ENCODE measurements around the gene CAPN6. TPM values are rescaled to one million over a fixed set of nuclear protein-coding genes. Genes with fewer than 3 reads are reported as not detected.

The CAPN6 gene
- total RNA-seq, 1 experiment from 2014 or later: 3.1 TPM

GRCh38 chrX:111282139-111282538, 11.9 kb upstream of the CAPN6 start:
- Mint-ChIP-seq H3K4me3 (no peak overlapping the region), H3K27me3 (ENCODE audit: low read depth) (peaks cover 8% of the 10 kb centered on the region; the same call in 1 of the 2 replicates), H3K36me3 (no peaks in the 10 kb centered on the region), H3K4me1 (no peaks in the 10 kb centered on the region), H3K9me3 (no peaks in the 10 kb centered on the region), H3K27ac (no peak overlapping the region)
- CTCF ChIA-PET: interaction anchor here (0.5 kb wide), 1 partner anchor 352 kb away, joined by 3 read pairs; no protein-coding TSS in a partner anchor
- ATAC-seq: no peak
- TF ChIP-seq, protein P1, sequence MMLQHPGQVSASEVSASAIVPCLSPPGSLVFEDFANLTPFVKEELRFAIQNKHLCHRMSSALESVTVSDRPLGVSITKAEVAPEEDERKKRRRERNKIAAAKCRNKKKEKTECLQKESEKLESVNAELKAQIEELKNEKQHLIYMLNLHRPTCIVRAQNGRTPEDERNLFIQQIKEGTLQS (CRISPR knock-in tag; conservative IDR thresholded peaks at IDR 0.05): no peak
- TF ChIP-seq ERG (CRISPR knock-in tag; IDR thresholded peaks at IDR 0.05) (no peak), ZNF671 (CRISPR knock-in tag; IDR thresholded peaks at IDR 0.05) (no peak), TP53 (CRISPR knock-in tag; IDR thresholded peaks at IDR 0.05) (no peak), MXD4 (CRISPR knock-in tag; IDR thresholded peaks at IDR 0.05; ENCODE audit: borderline replicate concordance) (no peak), CREM (CRISPR knock-in tag; IDR thresholded peaks at IDR 0.05) (no peak), ZNF232 (CRISPR knock-in tag; IDR thresholded peaks at IDR 0.05) (no peak), CREB1 (CRISPR knock-in tag; IDR thresholded peaks at IDR 0.05) (no peak), NFATC4 (CRISPR knock-in tag; IDR thresholded peaks at IDR 0.05) (no peak), ZMAT4 (CRISPR knock-in tag; IDR thresholded peaks at IDR 0.05) (no peak), USF1 (CRISPR knock-in tag; IDR thresholded peaks at IDR 0.05) (no peak), ZNF396 (CRISPR knock-in tag; IDR thresholded peaks at IDR 0.05; ENCODE audit: borderline replicate concordance) (no peak)
- TF ChIP-seq, protein P2, sequence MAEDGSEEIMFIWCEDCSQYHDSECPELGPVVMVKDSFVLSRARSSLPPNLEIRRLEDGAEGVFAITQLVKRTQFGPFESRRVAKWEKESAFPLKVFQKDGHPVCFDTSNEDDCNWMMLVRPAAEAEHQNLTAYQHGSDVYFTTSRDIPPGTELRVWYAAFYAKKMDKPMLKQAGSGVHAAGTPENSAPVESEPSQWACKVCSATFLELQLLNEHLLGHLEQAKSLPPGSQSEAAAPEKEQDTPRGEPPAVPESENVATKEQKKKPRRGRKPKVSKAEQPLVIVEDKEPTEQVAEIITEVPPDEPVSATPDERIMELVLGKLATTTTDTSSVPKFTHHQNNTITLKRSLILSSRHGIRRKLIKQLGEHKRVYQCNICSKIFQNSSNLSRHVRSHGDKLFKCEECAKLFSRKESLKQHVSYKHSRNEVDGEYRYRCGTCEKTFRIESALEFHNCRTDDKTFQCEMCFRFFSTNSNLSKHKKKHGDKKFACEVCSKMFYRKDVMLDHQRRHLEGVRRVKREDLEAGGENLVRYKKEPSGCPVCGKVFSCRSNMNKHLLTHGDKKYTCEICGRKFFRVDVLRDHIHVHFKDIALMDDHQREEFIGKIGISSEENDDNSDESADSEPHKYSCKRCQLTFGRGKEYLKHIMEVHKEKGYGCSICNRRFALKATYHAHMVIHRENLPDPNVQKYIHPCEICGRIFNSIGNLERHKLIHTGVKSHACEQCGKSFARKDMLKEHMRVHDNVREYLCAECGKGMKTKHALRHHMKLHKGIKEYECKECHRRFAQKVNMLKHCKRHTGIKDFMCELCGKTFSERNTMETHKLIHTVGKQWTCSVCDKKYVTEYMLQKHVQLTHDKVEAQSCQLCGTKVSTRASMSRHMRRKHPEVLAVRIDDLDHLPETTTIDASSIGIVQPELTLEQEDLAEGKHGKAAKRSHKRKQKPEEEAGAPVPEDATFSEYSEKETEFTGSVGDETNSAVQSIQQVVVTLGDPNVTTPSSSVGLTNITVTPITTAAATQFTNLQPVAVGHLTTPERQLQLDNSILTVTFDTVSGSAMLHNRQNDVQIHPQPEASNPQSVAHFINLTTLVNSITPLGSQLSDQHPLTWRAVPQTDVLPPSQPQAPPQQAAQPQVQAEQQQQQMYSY (CRISPR knock-in tag; IDR thresholded peaks at IDR 0.05): no peak
- no peak for DNase-seq (ENCODE audit: low spot score)
- POLR2A ChIA-PET: no interaction called here

GRCh38 chrX:111268506-111268905, 1.8 kb downstream of the CAPN6 start:
- no peak overlapping the region for H3K4me3 Mint-ChIP-seq
- CTCF ChIA-PET: no interaction called here
- TF ChIP-seq FOXP1 (CRISPR knock-in tag; IDR thresholded peaks at IDR 0.05; ENCODE audit: borderline replicate concordance): no peak
- TF ChIP-seq, protein P3, sequence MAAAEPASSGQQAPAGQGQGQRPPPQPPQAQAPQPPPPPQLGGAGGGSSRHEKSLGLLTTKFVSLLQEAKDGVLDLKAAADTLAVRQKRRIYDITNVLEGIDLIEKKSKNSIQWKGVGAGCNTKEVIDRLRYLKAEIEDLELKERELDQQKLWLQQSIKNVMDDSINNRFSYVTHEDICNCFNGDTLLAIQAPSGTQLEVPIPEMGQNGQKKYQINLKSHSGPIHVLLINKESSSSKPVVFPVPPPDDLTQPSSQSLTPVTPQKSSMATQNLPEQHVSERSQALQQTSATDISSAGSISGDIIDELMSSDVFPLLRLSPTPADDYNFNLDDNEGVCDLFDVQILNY (CRISPR knock-in tag; IDR thresholded peaks at IDR 0.05): no peak
- no peak for TF ChIP-seq IRF2 (CRISPR knock-in tag; IDR thresholded peaks at IDR 0.05; ENCODE audit: borderline replicate concordance, low read depth)
- TF ChIP-seq GABPB1 (CRISPR knock-in tag; IDR thresholded peaks at IDR 0.05): no peak
- TF ChIP-seq ZNF423 (CRISPR knock-in tag; IDR thresholded peaks at IDR 0.05): no peak
- TF ChIP-seq ZNF263 (CRISPR knock-in tag; IDR thresholded peaks at IDR 0.05; ENCODE audit: low read depth): no peak
- TF ChIP-seq, protein P4, sequence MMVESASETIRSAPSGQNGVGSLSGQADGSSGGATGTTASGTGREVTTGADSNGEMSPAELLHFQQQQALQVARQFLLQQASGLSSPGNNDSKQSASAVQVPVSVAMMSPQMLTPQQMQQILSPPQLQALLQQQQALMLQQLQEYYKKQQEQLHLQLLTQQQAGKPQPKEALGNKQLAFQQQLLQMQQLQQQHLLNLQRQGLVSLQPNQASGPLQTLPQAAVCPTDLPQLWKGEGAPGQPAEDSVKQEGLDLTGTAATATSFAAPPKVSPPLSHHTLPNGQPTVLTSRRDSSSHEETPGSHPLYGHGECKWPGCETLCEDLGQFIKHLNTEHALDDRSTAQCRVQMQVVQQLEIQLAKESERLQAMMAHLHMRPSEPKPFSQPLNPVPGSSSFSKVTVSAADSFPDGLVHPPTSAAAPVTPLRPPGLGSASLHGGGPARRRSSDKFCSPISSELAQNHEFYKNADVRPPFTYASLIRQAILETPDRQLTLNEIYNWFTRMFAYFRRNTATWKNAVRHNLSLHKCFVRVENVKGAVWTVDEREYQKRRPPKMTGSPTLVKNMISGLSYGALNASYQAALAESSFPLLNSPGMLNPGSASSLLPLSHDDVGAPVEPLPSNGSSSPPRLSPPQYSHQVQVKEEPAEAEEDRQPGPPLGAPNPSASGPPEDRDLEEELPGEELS (CRISPR knock-in tag; IDR thresholded peaks at IDR 0.05): no peak
- TF ChIP-seq NFYB (CRISPR knock-in tag; conservative IDR thresholded peaks at IDR 0.05; ENCODE audit: low read depth): no peak
- TF ChIP-seq HMGXB4 (CRISPR knock-in tag; IDR thresholded peaks at IDR 0.05): no peak
- TF ChIP-seq SMAD4 (CRISPR knock-in tag; IDR thresholded peaks at IDR 0.05): no peak
- no peak for TF ChIP-seq NR3C1 (CRISPR knock-in tag; conservative IDR thresholded peaks at IDR 0.05; ENCODE audit: low read depth)
- TF ChIP-seq, protein P5, sequence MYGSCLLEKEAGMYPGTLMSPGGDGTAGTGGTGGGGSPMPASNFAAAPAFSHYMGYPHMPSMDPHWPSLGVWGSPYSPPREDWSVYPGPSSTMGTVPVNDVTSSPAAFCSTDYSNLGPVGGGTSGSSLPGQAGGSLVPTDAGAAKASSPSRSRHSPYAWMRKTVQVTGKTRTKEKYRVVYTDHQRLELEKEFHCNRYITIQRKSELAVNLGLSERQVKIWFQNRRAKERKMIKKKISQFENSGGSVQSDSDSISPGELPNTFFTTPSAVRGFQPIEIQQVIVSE (CRISPR knock-in tag; IDR thresholded peaks at IDR 0.05; ENCODE audit: borderline replicate concordance): no peak

More at GRCh38 chrX:111268506-111268905, 1.8 kb downstream of the CAPN6 start:
- Mint-ChIP-seq H3K9me3 (no peaks in the 10 kb centered on the region), H3K36me3 (no peaks in the 10 kb centered on the region), H3K27me3 (ENCODE audit: low read depth) (no peaks in the 10 kb centered on the region; the same call in 1 of the 2 replicates), H3K27ac (no peak overlapping the region), H3K4me1 (peaks cover 26% of the 10 kb centered on the region)
- DNase-seq (ENCODE audit: low spot score): no peak
- POLR2A ChIA-PET: no interaction called here
- ATAC-seq: no peak

All from WTC11 (cell line).